HAP-1 (cell line): ENCODE results near the gene PDZD8.
"Not testable (repeated sequence)": the region's sequence is repeated elsewhere in the genome, so short reads cannot be mapped to it uniquely, and the experiment has no call there.

Source experiments
- DNase-seq, 2 experiments: peaks; one replicate each; pipeline ENCODE4 v3.0.0-alpha.2; 2016 to 2020; ENCODE audit warnings: low spot score in 2 of 2
- H3K27me3 ChIP-seq: fragments of 250-450 bp; sonication (Bioruptor Pico); 2 replicates; pipeline ENCODE4 v1.5.1; 2020; ENCODE audit warnings: low read depth, mild to moderate bottlenecking, moderate library complexity
- H3K36me3 ChIP-seq: fragments of 250-450 bp; sonication (Bioruptor Pico); replicated peaks from 2 replicates; pipeline ENCODE4 v1.5.1; 2020; ENCODE audit warnings: mild to moderate bottlenecking
- H3K4me1 ChIP-seq: fragments of 250-450 bp; sonication (Bioruptor Pico); 2 replicates; pipeline ENCODE4 v1.5.1; 2020; ENCODE audit warnings: mild to moderate bottlenecking
- H3K4me3 ChIP-seq: fragments of 250-450 bp; sonication (Bioruptor Pico); 2 replicates; pipeline ENCODE4 v1.5.1; 2020; ENCODE audit warnings: mild to moderate bottlenecking, moderate library complexity
- H3K9me3 ChIP-seq: fragments of 250-450 bp; sonication (Bioruptor Pico); 2 replicates; pipeline ENCODE4 v1.5.1; 2020; ENCODE audit warnings: mild to moderate bottlenecking, moderate library complexity
- in situ Hi-C: fragments of 300-500 bp; cut with MboI; formaldehyde crosslinking; loops from 3 replicates; pipeline ENCODE4 v1.14.3; 2020; ENCODE audit warnings: low sequenced_read_pairs, inconsistent platforms, mixed read lengths

PDZD8 gene

DNA sequence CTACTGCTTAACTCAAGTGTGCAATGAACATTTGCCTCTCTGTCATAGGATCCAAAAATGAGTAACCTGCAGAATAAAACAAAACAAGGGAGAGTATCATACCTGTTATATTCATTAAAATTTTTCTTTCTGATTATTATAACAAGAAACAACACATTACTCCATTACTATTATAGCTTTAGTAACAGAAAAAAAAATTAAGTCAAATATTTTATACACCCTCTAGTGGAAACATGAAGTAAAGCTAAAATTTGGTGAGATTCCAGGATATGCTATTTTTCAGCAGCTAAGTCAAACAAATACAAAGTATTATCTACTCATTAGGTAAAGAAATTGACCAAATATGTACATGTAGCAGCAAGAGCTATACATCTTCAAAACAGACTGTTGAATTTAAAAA is 56.3 kb downstream of the PDZD8 start:
- Histone ChIP-seq H3K9me3 (no peaks in the 10 kb centered on the region), H3K36me3 (no peaks in the 10 kb centered on the region), H3K4me1 (no peaks in the 10 kb centered on the region), H3K27me3 (no peaks in the 10 kb centered on the region), H3K4me3 (no peak overlapping the region)
- DNase-seq, result peak in 1 of 2 experiments; percentile 18
- in situ Hi-C loops, result loop anchor here (5.0 kb wide), 1 partner anchor 92 kb away; no protein-coding TSS in a partner anchor

GRCh38 chr10:117316701-117317100 is 58.5 kb downstream of the PDZD8 start:
- Histone ChIP-seq H3K36me3 (peaks cover 6% of the 10 kb centered on the region; the same call in 1 of the 2 replicates), H3K27me3 (no peaks in the 10 kb centered on the region), H3K4me3 (no peak overlapping the region), H3K9me3 (no peaks in the 10 kb centered on the region), H3K4me1 (no peaks in the 10 kb centered on the region)
- DNase-seq, result no peak
- in situ Hi-C loops, result loop anchor here (5.0 kb wide), 1 partner anchor 89 kb away; no protein-coding TSS in a partner anchor

DNA sequence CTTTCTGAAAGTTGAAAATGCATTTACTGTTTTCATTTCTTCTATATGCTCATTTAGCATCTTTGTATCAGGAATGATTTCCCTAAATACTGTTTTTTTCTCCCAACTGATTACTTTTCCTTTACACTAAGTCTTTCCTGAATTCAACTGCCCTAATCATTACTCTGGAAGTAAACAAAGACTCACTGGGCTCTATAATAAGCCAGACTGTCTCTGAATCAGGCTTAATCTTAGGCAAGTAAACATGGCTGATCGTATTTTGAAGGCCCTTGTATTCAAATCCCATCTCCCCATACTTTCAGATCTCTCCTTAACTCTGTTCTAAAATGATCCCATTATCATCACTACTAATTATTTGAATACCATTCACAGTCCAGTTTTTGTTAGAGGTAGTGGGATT is 61.6 kb downstream of the PDZD8 start:
- peaks cover 2% of the 10 kb centered on the region; the same call in 1 of the 2 replicates for H3K4me1 ChIP-seq
- H3K36me3 ChIP-seq, result peaks cover 6% of the 10 kb centered on the region
- H3K27me3 ChIP-seq, result no peaks in the 10 kb centered on the region
- no peak for DNase-seq
- in situ Hi-C loops, result no loop called here
- no peaks in the 10 kb centered on the region for H3K9me3 ChIP-seq
- H3K4me3 ChIP-seq, result no peak overlapping the region

- H3K4me3 ChIP-seq, result no peak overlapping the region
- peaks cover 6% of the 10 kb centered on the region for H3K36me3 ChIP-seq
- in situ Hi-C loops, result no loop called here
- no peaks in the 10 kb centered on the region for H3K9me3 ChIP-seq
- H3K4me1 ChIP-seq, result peaks cover 9% of the 10 kb centered on the region
- H3K27me3 ChIP-seq, result no peaks in the 10 kb centered on the region
- no peak for DNase-seq
These were observed 62.8 kb downstream of the PDZD8 start for GRCh38 chr10:117312430-117312829.

GRCh38 chr10:117311261-117311660 is 64.0 kb downstream of the PDZD8 start:
- Histone ChIP-seq H3K4me1 (peaks cover 9% of the 10 kb centered on the region), H3K4me3 (no peak overlapping the region), H3K9me3 (no peaks in the 10 kb centered on the region), H3K27me3 (no peaks in the 10 kb centered on the region), H3K36me3 (peaks cover 6% of the 10 kb centered on the region)
- no peak for DNase-seq
- in situ Hi-C loops, result no loop called here

GRCh38 chr10:117306674-117307073 is 68.6 kb downstream of the PDZD8 start:
- DNase-seq, result no peak
- no peaks in the 10 kb centered on the region for H3K27me3 ChIP-seq
- in situ Hi-C loops, result no loop called here
- peaks cover 9% of the 10 kb centered on the region for H3K4me1 ChIP-seq
- H3K36me3 ChIP-seq, result peaks cover 3% of the 10 kb centered on the region
- H3K9me3 ChIP-seq, result no peaks in the 10 kb centered on the region
- no peak overlapping the region for H3K4me3 ChIP-seq

GRCh38 chr10:117303451-117303850 is 71.8 kb downstream of the PDZD8 start:
- in situ Hi-C loops, H3K9me3 ChIP-seq, DNase-seq, H3K36me3 ChIP-seq, H3K4me1 ChIP-seq, H3K4me3 ChIP-seq, H3K27me3 ChIP-seq: not testable (repeated sequence)

DNA sequence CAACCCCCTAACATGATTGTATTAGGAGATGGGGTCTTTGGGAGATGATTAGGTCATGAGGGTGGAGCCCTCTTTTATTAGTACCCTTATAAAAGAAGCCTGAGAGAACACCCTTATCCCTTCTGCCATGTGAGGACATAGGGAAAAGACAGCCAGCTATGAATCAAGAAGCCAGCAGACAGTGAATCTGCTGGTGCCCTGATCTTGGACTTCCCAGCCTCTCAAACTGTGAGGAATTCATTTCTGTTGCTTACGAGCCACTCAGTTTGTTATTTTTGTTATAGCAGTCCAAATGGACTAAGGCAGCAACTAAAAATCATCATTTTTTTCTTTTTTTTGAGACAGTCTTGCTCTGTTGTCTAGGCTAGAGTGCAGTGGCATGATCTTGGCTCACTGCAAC is 74.6 kb downstream of the PDZD8 start:
- H3K36me3 ChIP-seq, result peaks cover 3% of the 10 kb centered on the region; the same call in 1 of the 2 replicates
- no peak for DNase-seq
- no peak overlapping the region for H3K4me3 ChIP-seq
- H3K9me3 ChIP-seq, result no peaks in the 10 kb centered on the region
- no peaks in the 10 kb centered on the region for H3K4me1 ChIP-seq
- H3K27me3 ChIP-seq, result no peaks in the 10 kb centered on the region
- in situ Hi-C loops, result no loop called here

- Histone ChIP-seq H3K36me3 (no peaks in the 10 kb centered on the region), H3K4me1 (no peaks in the 10 kb centered on the region), H3K9me3 (no peaks in the 10 kb centered on the region), H3K4me3 (no peak overlapping the region), H3K27me3 (no peaks in the 10 kb centered on the region)
- no peak for DNase-seq
- in situ Hi-C loops, result no loop called here
These were observed 75.8 kb downstream of the PDZD8 start for GRCh38 chr10:117299435-117299834.

DNA sequence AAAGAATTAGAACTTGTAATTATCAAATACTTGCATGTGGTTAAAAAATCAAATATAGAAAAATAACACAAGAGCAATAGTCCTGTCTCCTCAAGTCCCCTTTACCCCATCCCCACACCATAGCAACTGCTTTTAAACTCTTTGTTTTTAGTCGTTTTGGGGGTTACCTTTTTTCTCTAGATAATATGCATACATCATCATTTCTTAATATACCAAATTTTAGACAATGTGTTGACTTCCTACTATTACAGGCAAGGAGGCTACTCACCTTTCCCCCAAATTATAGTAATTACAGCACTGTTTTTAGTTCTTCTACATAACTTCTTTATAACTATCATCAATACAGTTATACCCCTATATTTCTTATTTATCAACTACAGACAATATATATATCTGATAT is 77.0 kb downstream of the PDZD8 start:
- H3K27me3 ChIP-seq, result no peaks in the 10 kb centered on the region
- in situ Hi-C loops, result no loop called here

DNA sequence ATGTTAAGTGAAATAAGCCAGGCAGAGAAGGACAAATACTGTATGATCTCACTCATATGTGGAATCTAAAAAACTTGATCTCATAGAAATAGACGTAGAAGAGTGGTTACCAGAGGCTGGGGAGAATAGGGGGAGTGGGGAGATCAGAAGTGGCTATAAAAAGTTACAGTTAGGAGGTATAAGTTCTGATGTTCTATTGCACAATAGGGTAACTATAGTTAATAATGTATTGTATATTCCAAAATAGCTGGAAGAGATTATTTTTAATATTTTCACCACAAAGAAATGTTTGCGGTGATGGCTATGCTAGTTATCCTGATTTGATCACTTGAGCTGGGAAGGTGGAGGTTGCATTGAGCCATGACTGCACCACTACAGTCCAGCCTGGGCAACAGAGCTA is 80.5 kb downstream of the PDZD8 start:
- in situ Hi-C loops, result no loop called here
- no peak for DNase-seq
- no peak overlapping the region for H3K4me3 ChIP-seq
- peaks cover 6% of the 10 kb centered on the region for H3K4me1 ChIP-seq
- H3K36me3 ChIP-seq, result no peaks in the 10 kb centered on the region; the same call in 1 of the 2 replicates
- no peaks in the 10 kb centered on the region for H3K27me3 ChIP-seq
- no peaks in the 10 kb centered on the region for H3K9me3 ChIP-seq

More for the DNA sequence above, 77.0 kb downstream of the PDZD8 start:
- H3K9me3 ChIP-seq, result no peaks in the 10 kb centered on the region
- no peak overlapping the region for H3K4me3 ChIP-seq
- no peaks in the 10 kb centered on the region for H3K4me1 ChIP-seq
- no peak for DNase-seq
- no peaks in the 10 kb centered on the region for H3K36me3 ChIP-seq

GRCh38 chr10:117294039-117294645 is 81.1 kb downstream of the PDZD8 start:
- H3K4me1 ChIP-seq, result peaks cover 6% of the 10 kb centered on the region
- no peaks in the 10 kb centered on the region for H3K27me3 ChIP-seq
- in situ Hi-C loops, result no loop called here

GRCh38 chr10:117290872-117291271 is 84.4 kb downstream of the PDZD8 start:
- H3K27me3 ChIP-seq, H3K9me3 ChIP-seq, DNase-seq, in situ Hi-C loops, H3K4me1 ChIP-seq, H3K36me3 ChIP-seq, H3K4me3 ChIP-seq: not testable (repeated sequence)

More at GRCh38 chr10:117294039-117294645, 81.1 kb downstream of the PDZD8 start:
- no peaks in the 10 kb centered on the region for H3K9me3 ChIP-seq
- peaks cover 5% of the 10 kb centered on the region; the same call in 1 of the 2 replicates for H3K36me3 ChIP-seq
- DNase-seq, result no peak
- no peak overlapping the region for H3K4me3 ChIP-seq

DNA sequence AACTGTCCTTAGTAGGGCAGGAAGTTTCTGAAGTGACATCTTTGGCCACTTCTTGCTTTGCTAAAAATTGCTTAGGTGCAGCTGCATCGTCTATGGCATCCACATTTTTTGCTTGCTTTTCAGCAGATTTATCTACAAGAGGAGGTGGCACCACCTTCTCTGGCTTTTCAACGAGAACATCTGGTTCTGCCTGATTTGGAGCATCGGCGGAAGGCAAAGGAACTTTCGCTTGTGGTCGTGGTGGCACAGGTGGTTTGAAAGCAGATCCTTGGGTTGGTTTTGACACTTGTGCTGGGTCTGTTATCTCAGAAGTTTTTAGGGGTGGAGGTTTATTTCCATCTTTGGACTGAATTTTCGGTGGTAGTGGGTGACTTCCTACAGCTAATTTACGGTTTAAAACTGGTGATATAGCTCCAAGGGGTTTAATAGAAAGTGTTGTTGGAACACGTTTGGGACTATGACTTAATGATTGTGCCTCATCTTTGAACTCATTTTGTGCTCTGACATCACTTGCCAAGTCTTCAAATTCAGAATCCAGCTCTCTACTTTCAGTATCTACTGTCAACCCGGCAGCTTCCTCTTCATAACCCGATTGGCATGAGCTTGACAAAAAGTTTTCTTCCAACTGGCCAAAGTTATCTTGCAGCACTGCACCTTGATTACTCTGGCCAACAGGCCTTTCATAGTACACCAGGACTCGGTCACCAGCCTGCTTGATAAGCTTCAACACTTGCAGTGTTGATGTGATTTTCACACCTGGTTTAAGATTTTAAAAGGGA is 90.3 kb downstream of the PDZD8 start:
- in situ Hi-C loops, result no loop called here
- no peak overlapping the region for H3K4me3 ChIP-seq
- H3K4me1 ChIP-seq, result no peaks in the 10 kb centered on the region
- no peaks in the 10 kb centered on the region for H3K9me3 ChIP-seq
- DNase-seq, result no peak
- H3K27me3 ChIP-seq, result no peaks in the 10 kb centered on the region
- H3K36me3 ChIP-seq, result peaks cover 22% of the 10 kb centered on the region
